ENCODE measurements around the gene RGS3.
A peak's percentile ranks its signal among the peaks of the same experiment; 100 is the strongest.

Gene RGS3

DNA sequence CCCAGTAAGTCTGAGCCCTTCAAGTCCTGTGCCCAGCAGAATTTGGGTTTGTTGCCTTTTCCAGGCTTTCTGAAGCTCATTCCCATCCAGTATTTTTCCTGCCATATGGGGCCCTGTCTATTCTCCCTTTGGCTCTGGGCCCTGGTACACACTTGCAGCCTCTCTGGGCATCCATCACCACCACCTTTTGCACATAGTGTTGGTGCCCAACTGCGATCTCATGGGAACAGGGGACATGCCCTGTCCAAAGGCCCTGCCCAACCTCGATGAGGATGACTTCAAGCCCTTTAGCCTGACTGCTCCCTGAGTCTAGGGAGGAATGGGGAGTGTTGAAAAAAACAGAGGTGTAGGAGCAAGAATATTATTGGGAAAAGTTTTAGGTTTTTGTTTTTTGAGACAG, 11.5 kb downstream of the RGS3 start:
- no peak overlapping the region for H3K27ac ChIP-seq
- no peak for TF ChIP-seq ZFX (IDR thresholded peaks at IDR 0.05)
- TF ChIP-seq, protein P1, sequence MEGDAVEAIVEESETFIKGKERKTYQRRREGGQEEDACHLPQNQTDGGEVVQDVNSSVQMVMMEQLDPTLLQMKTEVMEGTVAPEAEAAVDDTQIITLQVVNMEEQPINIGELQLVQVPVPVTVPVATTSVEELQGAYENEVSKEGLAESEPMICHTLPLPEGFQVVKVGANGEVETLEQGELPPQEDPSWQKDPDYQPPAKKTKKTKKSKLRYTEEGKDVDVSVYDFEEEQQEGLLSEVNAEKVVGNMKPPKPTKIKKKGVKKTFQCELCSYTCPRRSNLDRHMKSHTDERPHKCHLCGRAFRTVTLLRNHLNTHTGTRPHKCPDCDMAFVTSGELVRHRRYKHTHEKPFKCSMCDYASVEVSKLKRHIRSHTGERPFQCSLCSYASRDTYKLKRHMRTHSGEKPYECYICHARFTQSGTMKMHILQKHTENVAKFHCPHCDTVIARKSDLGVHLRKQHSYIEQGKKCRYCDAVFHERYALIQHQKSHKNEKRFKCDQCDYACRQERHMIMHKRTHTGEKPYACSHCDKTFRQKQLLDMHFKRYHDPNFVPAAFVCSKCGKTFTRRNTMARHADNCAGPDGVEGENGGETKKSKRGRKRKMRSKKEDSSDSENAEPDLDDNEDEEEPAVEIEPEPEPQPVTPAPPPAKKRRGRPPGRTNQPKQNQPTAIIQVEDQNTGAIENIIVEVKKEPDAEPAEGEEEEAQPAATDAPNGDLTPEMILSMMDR (conservative IDR thresholded peaks at IDR 0.05): no peak

DNA sequence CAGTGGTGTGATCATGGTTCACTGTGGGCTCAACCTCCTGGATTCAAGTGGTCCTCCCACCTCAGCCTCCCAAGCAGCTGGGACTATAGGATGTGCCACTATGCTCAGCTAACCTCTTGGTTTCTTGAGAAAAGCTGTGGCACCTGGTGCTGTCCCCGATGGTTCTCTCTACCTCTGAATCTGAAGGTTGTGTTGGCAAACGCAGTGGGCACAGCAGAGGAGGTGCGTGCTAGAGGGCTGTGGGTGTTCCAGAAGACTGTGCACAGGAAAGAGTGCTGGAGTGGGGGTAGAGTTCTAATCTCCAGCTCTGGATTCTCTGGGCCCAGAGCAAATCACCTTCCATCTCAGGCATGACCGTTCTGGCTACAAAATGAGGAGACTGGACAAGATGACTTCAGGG, 12.5 kb downstream of the RGS3 start:
- TF ChIP-seq, protein P1 (conservative IDR thresholded peaks at IDR 0.05): no peak
- TF ChIP-seq ZFX (IDR thresholded peaks at IDR 0.05): no peak
- H3K27ac ChIP-seq: peak overlapping the region; percentile 6; the same call in 1 of the 2 replicates

DNA sequence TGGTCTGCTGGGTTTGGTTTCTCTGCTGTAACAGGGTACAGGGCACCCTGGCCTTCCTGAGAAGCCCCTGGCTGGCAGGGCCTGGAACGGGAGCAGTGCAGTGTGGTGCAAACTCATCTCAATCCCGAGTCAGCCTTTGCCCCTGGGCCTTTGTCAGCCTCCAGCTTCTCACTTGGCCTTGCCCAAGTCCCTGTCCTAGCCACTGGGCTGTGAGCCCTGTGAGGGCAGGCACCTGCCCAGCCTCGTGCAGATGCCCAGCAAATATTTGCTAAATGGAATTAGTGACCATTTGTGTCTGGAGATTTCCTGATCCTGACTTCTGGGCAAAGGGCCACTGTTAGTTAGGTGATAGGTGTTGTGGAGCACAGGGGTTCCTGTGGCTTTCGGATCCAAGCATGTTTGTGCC, 13.0 kb downstream of the RGS3 start:
- TF ChIP-seq ZFX (IDR thresholded peaks at IDR 0.05): no peak
- TF ChIP-seq, protein P1 (conservative IDR thresholded peaks at IDR 0.05): no peak

DNA sequence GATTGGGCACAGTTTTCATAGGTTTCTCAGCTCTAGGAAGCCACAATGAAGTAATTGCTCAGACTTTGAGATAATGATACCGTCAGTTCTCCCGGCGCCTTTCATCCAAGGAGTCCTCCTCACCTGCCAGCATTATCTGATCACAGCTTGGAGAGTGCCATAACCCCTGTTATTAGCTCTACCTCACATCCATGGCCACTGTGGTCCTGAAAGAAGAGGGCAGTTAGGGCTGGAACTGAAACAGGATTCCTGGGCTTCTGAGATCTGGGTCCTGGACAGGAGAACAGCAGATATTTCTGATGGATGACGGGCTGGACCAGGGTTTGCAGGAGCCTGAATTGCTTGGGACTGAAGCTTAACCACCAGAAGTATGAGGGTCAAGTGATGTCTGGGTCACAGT, 13.5 kb downstream of the RGS3 start:
- peak overlapping the region; percentile 72 for H3K27ac ChIP-seq
- TF ChIP-seq, protein P1 (conservative IDR thresholded peaks at IDR 0.05): no peak
- TF ChIP-seq ZFX (IDR thresholded peaks at IDR 0.05): no peak

More for the DNA sequence above, 13.0 kb downstream of the RGS3 start:
- peak overlapping the region; percentile 6; the same call in 1 of the 2 replicates for H3K27ac ChIP-seq

DNA sequence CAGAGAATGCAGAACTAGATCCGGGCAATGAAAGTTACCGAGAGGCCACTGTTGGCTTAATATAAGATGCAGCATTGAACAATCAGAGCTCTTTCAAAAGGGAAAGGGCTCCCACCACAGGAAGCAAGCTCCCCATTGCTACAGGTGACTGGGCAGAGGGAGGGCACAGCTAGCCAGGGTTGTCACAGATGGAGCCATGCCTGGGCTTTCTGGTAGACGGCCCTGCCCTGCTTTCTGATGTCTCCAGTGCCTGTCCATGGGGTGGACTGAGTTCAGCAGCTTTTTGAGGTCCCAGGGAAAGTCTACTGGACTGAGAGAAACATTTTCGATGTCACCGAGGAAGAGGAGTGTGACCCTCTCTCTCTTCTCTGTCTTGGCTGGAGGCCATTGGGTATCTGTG, 14.1 kb downstream of the RGS3 start:
- peak overlapping the region; percentile 72 for H3K27ac ChIP-seq
- TF ChIP-seq, protein P1 (conservative IDR thresholded peaks at IDR 0.05): no peak
- no peak for TF ChIP-seq ZFX (IDR thresholded peaks at IDR 0.05)

DNA sequence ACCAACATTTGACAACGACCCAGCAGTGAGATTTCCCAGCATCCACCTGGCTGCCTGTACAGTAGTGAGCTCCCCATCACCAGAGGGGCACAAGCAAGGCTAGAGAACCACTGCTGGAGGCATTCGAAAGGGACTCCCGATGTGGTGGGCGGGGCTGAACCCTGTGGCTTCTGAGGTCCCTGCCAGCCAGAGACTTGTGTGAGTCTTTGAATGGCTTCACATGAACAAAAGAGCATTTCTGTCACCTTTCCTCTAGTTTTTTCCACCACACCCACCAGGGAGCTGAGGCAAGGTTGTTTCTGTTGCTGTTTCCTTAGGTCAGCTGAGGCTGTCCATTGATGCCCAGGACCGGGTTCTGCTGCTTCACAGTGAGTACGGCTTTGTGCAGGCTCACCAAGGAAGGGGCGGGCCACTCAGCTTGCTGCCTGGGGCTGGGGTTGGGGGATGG, 15.7 kb downstream of the RGS3 start:
- peak overlapping the region; percentile 72 for H3K27ac ChIP-seq
- TF ChIP-seq ZFX (IDR thresholded peaks at IDR 0.05): no peak
- TF ChIP-seq, protein P1 (conservative IDR thresholded peaks at IDR 0.05): no peak

DNA sequence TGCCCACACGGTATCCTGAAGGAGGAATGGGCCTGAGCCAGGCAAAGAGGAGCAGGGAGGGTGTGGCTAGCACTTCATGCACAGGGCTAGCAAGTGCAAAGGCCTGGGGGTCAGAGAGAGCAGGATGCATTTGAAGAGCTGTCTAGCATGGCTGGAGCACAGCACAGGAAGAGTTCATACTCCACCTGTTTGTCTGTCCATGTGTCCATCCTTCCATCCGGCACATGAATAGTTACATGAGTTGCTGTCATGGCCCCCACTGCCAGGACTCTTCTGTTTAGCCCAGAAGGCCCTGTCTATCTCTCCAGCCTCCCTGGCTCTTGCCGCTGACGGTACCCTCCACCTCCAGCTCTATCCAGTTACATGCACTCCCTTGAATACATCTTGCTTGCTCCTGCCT, 17.1 kb downstream of the RGS3 start:
- H3K27ac ChIP-seq: peak overlapping the region; percentile 72
- no peak for TF ChIP-seq ZFX (IDR thresholded peaks at IDR 0.05)
- TF ChIP-seq, protein P1 (conservative IDR thresholded peaks at IDR 0.05): no peak
